Retinal pigment epithelial cell (primary cell): ENCODE results near the gene RASD2.

Experiments used
- DNase-seq: peaks from one replicate; pipeline ENCODE4 v3.0.0-alpha.2; 2010; ENCODE audit warnings: low read depth
- H3K4me3 ChIP-seq: 2 replicates; pipeline ENCODE4 v1.5.1; 2011; ENCODE audit warnings: mild to moderate bottlenecking, low read length, control low read depth, moderate library complexity
- CTCF ChIP-seq: conservative IDR thresholded peaks from 2 replicates; pipeline ENCODE4 v1.5.1; 2011; ENCODE audit warnings: low read depth, low read length, control low read depth, inconsistent platforms

Gene RASD2

DNA sequence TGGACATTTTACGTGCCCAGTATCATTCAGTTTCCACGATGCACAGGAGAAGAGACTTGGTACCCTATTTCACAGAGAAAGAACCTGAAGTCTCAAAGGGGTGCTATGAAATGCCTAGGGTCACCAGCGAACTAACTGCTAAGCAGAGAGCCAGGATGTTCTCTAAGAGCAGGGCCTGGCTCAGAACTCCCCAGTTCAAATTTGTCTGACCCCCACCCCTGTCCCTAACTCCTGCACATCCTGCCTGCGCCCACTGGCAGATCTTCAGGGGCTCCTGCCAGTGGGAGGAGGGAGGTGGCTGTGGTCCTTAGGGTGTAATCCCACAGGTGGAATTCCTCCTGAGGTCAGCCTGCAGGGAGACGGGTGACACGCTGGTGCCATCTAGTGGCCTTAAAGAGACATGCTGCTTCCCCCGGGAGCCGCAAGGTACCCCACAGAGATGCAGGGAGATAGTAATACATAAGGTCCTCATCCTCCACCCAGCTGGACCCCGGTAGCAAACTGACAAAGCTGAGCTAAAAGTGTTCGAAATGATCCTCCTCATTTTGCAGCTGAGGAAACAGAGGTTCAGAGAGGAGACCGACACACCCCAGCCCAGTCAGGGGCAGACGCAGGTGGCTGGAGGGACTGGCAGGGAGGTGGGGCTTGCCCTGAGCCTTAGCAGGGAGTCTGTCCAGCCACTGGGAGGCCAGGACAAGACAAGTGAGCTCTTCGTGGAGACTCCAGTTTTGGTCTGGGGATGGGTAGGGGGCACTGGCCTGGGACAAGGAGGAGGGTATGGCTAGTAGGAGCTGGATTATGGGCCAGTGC, 42.4 kb downstream of the RASD2 start:
- H3K4me3 ChIP-seq = no peak overlapping the region
- no peak for DNase-seq
- peak; percentile 92 for TF ChIP-seq CTCF

DNA sequence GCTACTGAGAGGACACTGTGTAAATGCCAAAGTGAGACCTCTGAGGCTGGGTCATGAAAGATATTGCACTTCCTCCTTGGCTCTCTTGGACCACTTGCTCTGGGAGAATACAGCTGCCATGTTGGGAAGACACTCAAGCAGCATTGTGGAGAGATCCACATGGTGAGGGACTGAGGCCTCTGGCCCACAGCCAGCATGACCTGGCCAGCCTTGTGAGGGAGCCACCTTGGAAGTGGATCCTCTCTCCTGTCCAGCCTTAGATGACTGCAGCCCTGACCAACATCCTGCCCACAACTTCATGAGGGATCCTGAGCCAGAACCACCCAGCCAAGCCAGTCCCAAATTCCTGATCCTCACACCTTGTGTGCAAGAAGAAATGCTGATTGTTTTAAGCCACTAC, 46.1 kb downstream of the RASD2 start:
- no peak overlapping the region for H3K4me3 ChIP-seq
- no peak for DNase-seq
- no peak for TF ChIP-seq CTCF

DNA sequence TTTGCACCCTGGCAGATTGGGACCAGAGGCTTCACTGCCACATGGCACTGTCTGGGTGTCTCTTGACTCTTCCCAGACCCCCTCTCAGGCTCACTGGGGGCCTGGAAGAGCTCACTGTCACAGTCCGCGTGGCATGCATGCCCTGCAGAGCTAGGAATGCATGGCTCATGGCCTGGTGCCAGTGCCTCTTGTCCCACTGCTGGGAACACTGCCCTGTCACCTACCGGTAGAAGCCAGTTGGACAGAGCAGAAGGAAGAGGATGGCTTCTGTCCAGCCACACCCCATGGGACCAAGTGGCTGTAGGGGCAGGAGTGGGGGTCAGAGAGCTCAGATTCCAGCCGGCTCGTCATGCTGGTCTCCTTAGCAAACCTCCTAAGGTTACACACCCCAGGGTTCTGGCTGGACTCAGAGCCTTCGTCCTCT, 46.8 kb downstream of the RASD2 start:
- no peak for TF ChIP-seq CTCF
- DNase-seq = no peak
- no peak overlapping the region for H3K4me3 ChIP-seq

DNA sequence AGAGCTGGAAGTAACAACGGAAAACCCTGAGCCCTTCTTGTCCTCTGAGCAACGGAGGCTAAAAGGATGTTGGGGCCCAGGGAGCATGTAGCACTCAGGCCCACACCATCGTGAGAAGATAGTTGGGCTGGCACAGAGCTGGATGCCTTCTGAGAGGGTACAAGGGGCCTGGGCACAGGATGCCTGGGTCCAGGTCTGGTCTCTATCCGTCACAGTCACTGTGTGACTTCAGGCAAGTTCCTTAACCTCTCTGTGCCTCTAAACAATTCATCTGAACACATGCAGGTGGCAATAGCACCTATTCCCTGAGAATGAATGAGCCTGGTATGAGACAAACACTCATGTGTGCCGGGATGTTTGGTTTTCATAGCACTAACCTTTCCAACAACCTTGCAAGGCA, 47.3 kb downstream of the RASD2 start:
- no peak for DNase-seq
- TF ChIP-seq CTCF = no peak
- H3K4me3 ChIP-seq = no peak overlapping the region

- H3K4me3 ChIP-seq = no peak overlapping the region
- TF ChIP-seq CTCF = no peak
- no peak for DNase-seq
Measured at GRCh38 chr22:35589071-35589755, 48.6 kb downstream of the RASD2 start.

- no peak for TF ChIP-seq CTCF
- DNase-seq = no peak
- H3K4me3 ChIP-seq = no peak overlapping the region
Measured at GRCh38 chr22:35589756-35590093, 49.1 kb downstream of the RASD2 start.
